Endothelial cell of umbilical vein (primary cell): Measurements from ENCODE around the gene IVD. TPM values are rescaled to one million over a fixed set of nuclear protein-coding genes. Genes with fewer than 3 reads are reported as not detected.

Experiments
- BruUV-seq: library from RNA; stranded (reverse); fragments of 400-500 nt; replicated peaks from 2 replicates; lab custom pipeline; 2021; lab: Mats Ljungman, UMichigan
- CTCF ChIA-PET: fragments of 300-600, 350-600 bp; sonication (Branson Sonifier 250); formaldehyde crosslinking; loops from one replicate; lab custom pipeline; 2021; ENCODE audit warnings: antibody characterized with exemption, inconsistent platforms; lab: Charles Lee
- POLR2A ChIA-PET: fragments of 300-600, 350-600 bp; sonication (Branson Sonifier 250); formaldehyde crosslinking; loops from one replicate; lab custom pipeline; 2021; ENCODE audit warnings: antibody characterized with exemption, inconsistent platforms; lab: Charles Lee
- DNase-seq: peaks from one replicate; pipeline ENCODE4 v3.0.0-alpha.2; 2011; ENCODE audit warnings: low read depth, low spot score
- FAIRE-seq: peaks from 2 replicates; lab custom pipeline; 2011; peaks lifted over from hg19 to GRCh38; lab: Jason Lieb, UNC
- H2AFZ ChIP-seq: 2 replicates; pipeline ENCODE4 v1.6.0; 2012; ENCODE audit warnings: low read depth, low read length, control low read depth, inconsistent platforms
- H3K27ac ChIP-seq: 2 replicates; pipeline ENCODE4 v1.5.1; 2011; ENCODE audit warnings: low read depth, mild to moderate bottlenecking, control low read depth, low read length, moderate library complexity; ENCODE audit not compliant: insufficient read depth
- H3K27me3 ChIP-seq, 2 experiments: 2 replicates each; pipeline versions ENCODE4 v1.6.0 to v1.6.1; 2011; ENCODE audit warnings: low read length in 2 of 2, mixed read lengths in 1 of 2; ENCODE audit not compliant: control insufficient read depth in 2 of 2, insufficient read depth in 2 of 2
- H3K36me3 ChIP-seq, 2 experiments: 2 replicates in 1 of 2; 3 replicates in 1 of 2; pipeline ENCODE4 v1.5.1; 2011; ENCODE audit warnings: low read length in 2 of 2, mild to moderate bottlenecking in 1 of 2, moderate library complexity in 1 of 2; ENCODE audit not compliant: control insufficient read depth in 2 of 2, insufficient read depth in 2 of 2; ENCODE audit errors: extremely low read depth in 1 of 2
- H3K4me1 ChIP-seq: 3 replicates; pipeline ENCODE4 v1.5.1; 2011; ENCODE audit warnings: mild to moderate bottlenecking, low read length; ENCODE audit not compliant: control insufficient read depth, insufficient read depth; ENCODE audit errors: extremely low read depth
- H3K4me2 ChIP-seq: 2 replicates; pipeline ENCODE4 v1.6.1; 2011; ENCODE audit warnings: low read length, control low read depth, mixed read lengths; ENCODE audit not compliant: insufficient read depth
- H3K4me3 ChIP-seq, 3 experiments: fragments of 200-600 bp in 1 of 3; sonication (generic), shearing (Covaris generic) in 1 of 3; replicated peaks in 1 of 3; 2 replicates each; pipeline ENCODE4 v1.5.1; 2011 to 2016; ENCODE audit warnings: control low read depth in 3 of 3, low read length in 3 of 3, mild to moderate bottlenecking in 2 of 3, inconsistent platforms in 1 of 3, low read depth in 1 of 3, moderate library complexity in 1 of 3; ENCODE audit not compliant: insufficient read depth in 1 of 3
- H3K79me2 ChIP-seq: 2 replicates; pipeline ENCODE4 v1.6.0; 2012; ENCODE audit warnings: low read length, inconsistent platforms; ENCODE audit not compliant: control insufficient read depth, insufficient read depth
- H3K9ac ChIP-seq: replicated peaks from 2 replicates; pipeline ENCODE3; 2011; ENCODE audit warnings: low read length, control low read depth; ENCODE audit not compliant: insufficient read depth; ENCODE audit errors: extremely low read depth
- H3K9me1 ChIP-seq: replicated peaks from 3 replicates; pipeline ENCODE4 v1.6.0; 2011; ENCODE audit warnings: mild to moderate bottlenecking, low read length; ENCODE audit not compliant: control insufficient read depth, insufficient read depth; ENCODE audit errors: extremely low read depth
- H3K9me3 ChIP-seq: replicated peaks from 2 replicates; pipeline ENCODE4 v1.5.1; 2012; ENCODE audit warnings: low read length, inconsistent platforms; ENCODE audit not compliant: control insufficient read depth, insufficient read depth
- H4K20me1 ChIP-seq: replicated peaks from 2 replicates; pipeline ENCODE3; 2011; ENCODE audit warnings: mild to moderate bottlenecking, low read length; ENCODE audit not compliant: control insufficient read depth, insufficient read depth; ENCODE audit errors: extremely low read depth
- EZH2 ChIP-seq: IDR thresholded peaks from 2 replicates; pipeline ENCODE4 v1.6.1; 2012; ENCODE audit warnings: borderline replicate concordance, low read depth, mild to moderate bottlenecking, moderate library complexity, low read length, inconsistent platforms; ENCODE audit not compliant: severe bottlenecking
- FOS ChIP-seq: IDR thresholded peaks from 2 replicates; pipeline ENCODE4 v1.6.1; 2011; ENCODE audit warnings: mild to moderate bottlenecking, low read length, moderate library complexity, borderline replicate concordance; ENCODE audit not compliant: insufficient read depth
- GATA2 ChIP-seq: IDR thresholded peaks from 2 replicates; pipeline ENCODE4 v1.7.0; 2011; ENCODE audit warnings: low read depth, mild to moderate bottlenecking, moderate library complexity, mixed read lengths, low read length; ENCODE audit not compliant: insufficient read length, insufficient read depth
- JUN ChIP-seq: IDR thresholded peaks from 2 replicates; pipeline ENCODE4 v1.6.1; 2011; ENCODE audit warnings: borderline replicate concordance, low read depth; ENCODE audit not compliant: insufficient read length, insufficient read depth
- MYC ChIP-seq: IDR thresholded peaks from one replicate; pipeline ENCODE4 v1.6.1; 2011; ENCODE audit warnings: mild to moderate bottlenecking, low read depth, low read length
- POLR2A ChIP-seq: IDR thresholded peaks from 2 replicates; pipeline ENCODE4 v1.6.1; 2012; ENCODE audit warnings: low read depth, mild to moderate bottlenecking, control low read depth, low read length
- POLR2AphosphoS5 ChIP-seq: IDR thresholded peaks from 2 replicates; pipeline ENCODE4 v1.6.1; 2012; ENCODE audit warnings: low read depth, mild to moderate bottlenecking, control low read depth, low read length, moderate library complexity; ENCODE audit not compliant: insufficient read depth
- dilution Hi-C: fragments of 300-500 bp; cut with MboI; formaldehyde crosslinking; loops from one replicate; pipeline ENCODE4 v1.15.0; 2019; ENCODE audit warnings: low sequenced_read_pairs; ENCODE audit not compliant: extremely low pct_ligation_motif_present
- intact Hi-C: fragments of 100-400 bp; cut with micrococcal nuclease; formaldehyde crosslinking; loops from one replicate; pipeline ENCODE4 v1.10.0; 2022
- polyA plus RNA-seq, 4 experiments: library from polyadenylated mRNA; depleted of rRNA in 3 of 4; stranded (reverse) in 3 of 4; unstranded in 1 of 4; fragments of >200 nt; gene quantifications; 2 replicates each; pipeline versions ENCODE4 v1.2.1 to v1.2.3, GENCODE V29; 2011 to 2012; ENCODE audit warnings: missing spikeins in 1 of 4
- total RNA-seq: library from RNA; stranded (reverse); gene quantifications from 2 replicates; pipeline ENCODE4 v1.2.3, GENCODE V29; 2021
- TF ChIP-seq, protein P1 (sequence below), 2 donors: IDR thresholded peaks; 1 replicate in 1 of 2; 2 replicates in 1 of 2; pipeline ENCODE4 v1.5.1; 2011; ENCODE audit warnings: low read length in 2 of 2, mild to moderate bottlenecking in 2 of 2, moderate library complexity in 2 of 2, control low read depth in 1 of 2, inconsistent platforms in 1 of 2, low read depth in 1 of 2; ENCODE audit not compliant: insufficient read depth in 1 of 2; ENCODE audit errors: extremely low read depth in 1 of 2
- TF ChIP-seq, protein P2 (sequence below): IDR thresholded peaks from 2 replicates; pipeline ENCODE4 v1.6.1; 2011; ENCODE audit not compliant: insufficient read depth, insufficient read length

IVD gene
- total and polyA plus RNA-seq, 2 donors (not counting 3 experiments of a cell fraction or from before 2014, with no cell fraction given): 34.1 to 62.5 TPM

DNA sequence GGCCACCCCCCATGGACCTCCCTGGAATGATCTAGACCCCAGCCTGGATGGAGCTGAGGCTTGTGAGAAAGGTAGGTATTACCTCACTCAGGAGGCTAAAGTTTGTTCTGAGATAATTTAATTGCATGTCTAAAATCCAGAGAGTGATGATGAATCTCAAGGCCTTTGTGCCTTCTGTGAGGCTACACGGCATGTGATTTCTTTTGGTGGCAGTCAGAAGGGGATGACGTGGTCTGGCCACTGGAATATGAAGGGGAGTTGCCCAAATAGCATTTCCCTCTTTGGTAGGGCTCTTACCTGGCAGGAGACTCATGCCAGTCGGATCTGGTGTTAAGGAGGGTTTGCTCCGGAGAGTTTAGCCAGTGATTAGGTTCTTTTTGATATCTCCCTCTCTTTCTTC lies 37.7 kb downstream of the IVD start:
- H3K36me3 ChIP-seq: no peaks in the 10 kb centered on the region
- FAIRE-seq: no peak
- H3K79me2 ChIP-seq: peaks cover 26% of the 10 kb centered on the region
- peaks cover 15 to 17% of the 10 kb centered on the region in 2 experiments for H3K27me3 ChIP-seq
- dilution Hi-C loops (no loop called here), intact Hi-C loops (loop anchor here (5.0 kb wide), 1 partner anchor 64 kb away; no protein-coding TSS in a partner anchor)
- peaks cover 6% of the 10 kb centered on the region for H3K4me1 ChIP-seq
- H3K9ac ChIP-seq: no peak overlapping the region
- H3K9me1 ChIP-seq: no peaks in the 10 kb centered on the region
- no peak overlapping the region for H3K27ac ChIP-seq
- DNase-seq: no peak
- no peak overlapping the region for H2AFZ ChIP-seq
- ChIA-PET CTCF (interaction anchor here (0.5 to 1.7 kb wide), 7 partner anchors 11 to 146 kb away, joined by 3 to 7 read pairs (median 3); no protein-coding TSS in a partner anchor), POLR2A (no interaction called here)
- no peaks in the 10 kb centered on the region for H3K9me3 ChIP-seq
- BruUV-seq: no TSS peak
- H3K4me3 ChIP-seq: no peak overlapping the region
- TF ChIP-seq JUN (no peak), POLR2AphosphoS5 (no peak), GATA2 (no peak), EZH2 (no peak), MYC (no peak), FOS (no peak), POLR2A (no peak)
- TF ChIP-seq, protein P1, sequence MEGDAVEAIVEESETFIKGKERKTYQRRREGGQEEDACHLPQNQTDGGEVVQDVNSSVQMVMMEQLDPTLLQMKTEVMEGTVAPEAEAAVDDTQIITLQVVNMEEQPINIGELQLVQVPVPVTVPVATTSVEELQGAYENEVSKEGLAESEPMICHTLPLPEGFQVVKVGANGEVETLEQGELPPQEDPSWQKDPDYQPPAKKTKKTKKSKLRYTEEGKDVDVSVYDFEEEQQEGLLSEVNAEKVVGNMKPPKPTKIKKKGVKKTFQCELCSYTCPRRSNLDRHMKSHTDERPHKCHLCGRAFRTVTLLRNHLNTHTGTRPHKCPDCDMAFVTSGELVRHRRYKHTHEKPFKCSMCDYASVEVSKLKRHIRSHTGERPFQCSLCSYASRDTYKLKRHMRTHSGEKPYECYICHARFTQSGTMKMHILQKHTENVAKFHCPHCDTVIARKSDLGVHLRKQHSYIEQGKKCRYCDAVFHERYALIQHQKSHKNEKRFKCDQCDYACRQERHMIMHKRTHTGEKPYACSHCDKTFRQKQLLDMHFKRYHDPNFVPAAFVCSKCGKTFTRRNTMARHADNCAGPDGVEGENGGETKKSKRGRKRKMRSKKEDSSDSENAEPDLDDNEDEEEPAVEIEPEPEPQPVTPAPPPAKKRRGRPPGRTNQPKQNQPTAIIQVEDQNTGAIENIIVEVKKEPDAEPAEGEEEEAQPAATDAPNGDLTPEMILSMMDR (IDR thresholded peaks at IDR 0.05; ENCODE audit: extremely low read depth in 1 of 2, insufficient read depth in 1 of 2, low read depth in 1 of 2, low read length in 2 of 2): no peak
- TF ChIP-seq, protein P2, sequence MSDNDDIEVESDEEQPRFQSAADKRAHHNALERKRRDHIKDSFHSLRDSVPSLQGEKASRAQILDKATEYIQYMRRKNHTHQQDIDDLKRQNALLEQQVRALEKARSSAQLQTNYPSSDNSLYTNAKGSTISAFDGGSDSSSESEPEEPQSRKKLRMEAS: no peak
- H3K4me2 ChIP-seq: no peak overlapping the region
- peaks cover 2% of the 10 kb centered on the region for H4K20me1 ChIP-seq
